ENCODE measurements around the gene TMCC1.
"Not testable (repeated sequence)": the region's sequence is repeated elsewhere in the genome, so short reads cannot be mapped to it uniquely, and the experiment has no call there.

Gene TMCC1

GRCh38 chr3:129655291-129655700 lies 238.2 kb downstream of the TMCC1 start:
- H3K27me3 Mint-ChIP-seq, result no peaks in the 10 kb centered on the region
- no peak overlapping the region for H3K4me3 Mint-ChIP-seq
- H3K9me3 Mint-ChIP-seq, result no peaks in the 10 kb centered on the region
- H3K36me3 Mint-ChIP-seq, result peaks cover 4 to 19% of the 10 kb centered on the region in 2 donors
- no peak for ATAC-seq (replicated peaks)
- no peak for DNase-seq
- peaks cover 11 to 21% of the 10 kb centered on the region in 2 donors for H3K4me1 Mint-ChIP-seq
- H3K27ac Mint-ChIP-seq, result no peak overlapping the region

GRCh38 chr3:129654131-129654530 lies 239.4 kb downstream of the TMCC1 start:
- H3K27me3 Mint-ChIP-seq, result no peaks in the 10 kb centered on the region
- H3K27ac Mint-ChIP-seq, result no peak overlapping the region
- DNase-seq (no peak), ATAC-seq (replicated peaks) (no peak)
- H3K4me1 Mint-ChIP-seq, result peaks cover 12 to 25% of the 10 kb centered on the region in 2 donors
- H3K4me3 Mint-ChIP-seq, result no peak overlapping the region
- H3K9me3 Mint-ChIP-seq, result no peaks in the 10 kb centered on the region
- H3K36me3 Mint-ChIP-seq, result peaks cover 4 to 17% of the 10 kb centered on the region in 2 donors

- no peaks in the 10 kb centered on the region for H3K9me3 Mint-ChIP-seq
- peaks cover 4 to 17% of the 10 kb centered on the region in 2 donors for H3K36me3 Mint-ChIP-seq
- H3K27ac Mint-ChIP-seq, result no peak overlapping the region
- DNase-seq, result no peak
- peak; percentile 62 to 79 for ATAC-seq (replicated peaks)
- no peak overlapping the region for H3K4me3 Mint-ChIP-seq
- no peaks in the 10 kb centered on the region for H3K27me3 Mint-ChIP-seq
- H3K4me1 Mint-ChIP-seq, result peaks cover 7 to 18% of the 10 kb centered on the region in 2 donors
These were observed 240.5 kb downstream of the TMCC1 start for GRCh38 chr3:129653019-129653418.

GRCh38 chr3:129651435-129652202 lies 241.9 kb downstream of the TMCC1 start:
- H3K27ac Mint-ChIP-seq, result no peak overlapping the region
- DNase-seq (no peak), ATAC-seq (replicated peaks) (no peak)
- no peaks in the 10 kb centered on the region for H3K27me3 Mint-ChIP-seq
- H3K9me3 Mint-ChIP-seq, result no peaks in the 10 kb centered on the region
- H3K4me3 Mint-ChIP-seq, result no peak overlapping the region
- H3K4me1 Mint-ChIP-seq, result peaks cover 6 to 10% of the 10 kb centered on the region in 2 donors
- peaks cover 4 to 17% of the 10 kb centered on the region in 2 donors for H3K36me3 Mint-ChIP-seq

- DNase-seq, result peak; percentile 37
- H3K4me3 Mint-ChIP-seq, result no peak overlapping the region
- peaks cover 4 to 17% of the 10 kb centered on the region in 2 donors for H3K36me3 Mint-ChIP-seq
- H3K27me3 Mint-ChIP-seq, result no peaks in the 10 kb centered on the region
- H3K4me1 Mint-ChIP-seq, result peaks cover 6 to 12% of the 10 kb centered on the region in 2 donors
- peak; percentile 52 to 54 for ATAC-seq (replicated peaks)
- H3K9me3 Mint-ChIP-seq, result no peaks in the 10 kb centered on the region
- H3K27ac Mint-ChIP-seq, result no peak overlapping the region
These were observed 243.1 kb downstream of the TMCC1 start for GRCh38 chr3:129650256-129650872.

GRCh38 chr3:129648391-129648790 lies 245.1 kb downstream of the TMCC1 start:
- Mint-ChIP-seq H3K4me1 (peaks cover 6 to 16% of the 10 kb centered on the region in 2 donors), H3K9me3 (no peaks in the 10 kb centered on the region), H3K27me3 (no peaks in the 10 kb centered on the region), H3K27ac (no peak overlapping the region), H3K36me3 (peaks cover 0 to 13% of the 10 kb centered on the region in 2 donors), H3K4me3 (no peak overlapping the region)
- DNase-seq (no peak), ATAC-seq (replicated peaks) (no peak)

- no peak for DNase-seq
- Mint-ChIP-seq H3K4me1 (peaks cover 2 to 10% of the 10 kb centered on the region in 2 donors), H3K9me3 (no peaks in the 10 kb centered on the region), H3K27me3 (no peaks in the 10 kb centered on the region), H3K4me3 (no peak overlapping the region), H3K36me3 (peaks cover 0 to 3% of the 10 kb centered on the region in 2 donors), H3K27ac (no peak overlapping the region)
- ATAC-seq (replicated peaks), result no peak
These were observed 248.2 kb downstream of the TMCC1 start for GRCh38 chr3:129645286-129645685.

GRCh38 chr3:129644836-129645235 lies 248.7 kb downstream of the TMCC1 start:
- no peak for ATAC-seq (replicated peaks)
- no peaks in the 10 kb centered on the region for H3K36me3 Mint-ChIP-seq

GRCh38 chr3:129641567-129642260 lies 251.8 kb downstream of the TMCC1 start:
- not testable (repeated sequence) for H3K4me3 Mint-ChIP-seq; ATAC-seq (replicated peaks); DNase-seq; H3K36me3 Mint-ChIP-seq; H3K9me3 Mint-ChIP-seq; H3K27me3 Mint-ChIP-seq; H3K27ac Mint-ChIP-seq; H3K4me1 Mint-ChIP-seq

More at GRCh38 chr3:129644836-129645235, 248.7 kb downstream of the TMCC1 start:
- no peak overlapping the region for H3K27ac Mint-ChIP-seq
- H3K4me1 Mint-ChIP-seq, result peaks cover 0 to 6% of the 10 kb centered on the region in 2 donors
- H3K27me3 Mint-ChIP-seq, result no peaks in the 10 kb centered on the region
- no peaks in the 10 kb centered on the region for H3K9me3 Mint-ChIP-seq
- DNase-seq, result no peak
- no peak overlapping the region for H3K4me3 Mint-ChIP-seq

- not testable (repeated sequence) for H3K27me3 Mint-ChIP-seq, H3K27ac Mint-ChIP-seq
These were observed 252.5 kb downstream of the TMCC1 start for GRCh38 chr3:129640985-129641384.

GRCh38 chr3:129638481-129638880 lies 255.0 kb downstream of the TMCC1 start:
- no peak overlapping the region for H3K4me3 Mint-ChIP-seq
- no peaks in the 10 kb centered on the region for H3K9me3 Mint-ChIP-seq
- no peaks in the 10 kb centered on the region for H3K27me3 Mint-ChIP-seq
- no peak overlapping the region for H3K27ac Mint-ChIP-seq
- H3K36me3 Mint-ChIP-seq, result peaks cover 0 to 3% of the 10 kb centered on the region in 2 donors
- no peak for DNase-seq
- ATAC-seq (replicated peaks), result no peak
- H3K4me1 Mint-ChIP-seq, result peaks cover 0 to 1% of the 10 kb centered on the region in 2 donors

More at GRCh38 chr3:129640985-129641384, 252.5 kb downstream of the TMCC1 start:
- not testable (repeated sequence) for H3K4me1 Mint-ChIP-seq; ATAC-seq (replicated peaks); H3K9me3 Mint-ChIP-seq; DNase-seq; H3K36me3 Mint-ChIP-seq; H3K4me3 Mint-ChIP-seq

- Mint-ChIP-seq H3K27me3 (no peaks in the 10 kb centered on the region), H3K4me3 (no peak overlapping the region), H3K4me1 (peaks cover 0 to 2% of the 10 kb centered on the region in 2 donors), H3K27ac (no peak overlapping the region), H3K9me3 (no peaks in the 10 kb centered on the region), H3K36me3 (peaks cover 0 to 3% of the 10 kb centered on the region in 2 donors)
- DNase-seq (no peak), ATAC-seq (replicated peaks) (no peak)
These were observed 257.4 kb downstream of the TMCC1 start for GRCh38 chr3:129636082-129636481.

- H3K27ac Mint-ChIP-seq, result no peak overlapping the region
- H3K4me1 Mint-ChIP-seq, result peaks cover 0 to 2% of the 10 kb centered on the region in 2 donors
- ATAC-seq (replicated peaks) (no peak), DNase-seq (no peak)
- H3K36me3 Mint-ChIP-seq, result peaks cover 0 to 3% of the 10 kb centered on the region in 2 donors
- H3K4me3 Mint-ChIP-seq, result no peak overlapping the region
- no peaks in the 10 kb centered on the region for H3K9me3 Mint-ChIP-seq
- H3K27me3 Mint-ChIP-seq, result no peaks in the 10 kb centered on the region
These were observed 257.9 kb downstream of the TMCC1 start for GRCh38 chr3:129635656-129636055.

- ATAC-seq (replicated peaks), result no peak
- no peaks in the 10 kb centered on the region for H3K9me3 Mint-ChIP-seq
These were observed 259.6 kb downstream of the TMCC1 start for GRCh38 chr3:129633751-129634481.

More at GRCh38 chr3:129633751-129634481, 259.6 kb downstream of the TMCC1 start:
- DNase-seq, result no peak
- H3K4me3 Mint-ChIP-seq, result no peak overlapping the region
- H3K27ac Mint-ChIP-seq, result peak overlapping the region; percentile 51
- peaks cover 0 to 3% of the 10 kb centered on the region in 2 donors for H3K36me3 Mint-ChIP-seq
- no peaks in the 10 kb centered on the region for H3K27me3 Mint-ChIP-seq
- H3K4me1 Mint-ChIP-seq, result peaks cover 0 to 2% of the 10 kb centered on the region in 2 donors
